Umbilical cord (tissue), 2 donors: ENCODE data around the gene F8. TPM values are rescaled to one million over a fixed set of nuclear protein-coding genes. Genes with fewer than 3 reads are reported as not detected.

Experiments used
- DNase-seq: peaks from one replicate; pipeline ENCODE4 v3.0.0-alpha.2; 2015; ENCODE audit warnings: low spot score
- total RNA-seq: library from RNA; depleted of rRNA; stranded (reverse); fragments of >200 nt; gene quantifications from one replicate; pipeline ENCODE4 v1.2.3, GENCODE V29; 2014; ENCODE audit warnings: low replicate concordance; ENCODE audit not compliant: insufficient read depth

The F8 gene
- 1.4 TPM for total RNA-seq

DNA sequence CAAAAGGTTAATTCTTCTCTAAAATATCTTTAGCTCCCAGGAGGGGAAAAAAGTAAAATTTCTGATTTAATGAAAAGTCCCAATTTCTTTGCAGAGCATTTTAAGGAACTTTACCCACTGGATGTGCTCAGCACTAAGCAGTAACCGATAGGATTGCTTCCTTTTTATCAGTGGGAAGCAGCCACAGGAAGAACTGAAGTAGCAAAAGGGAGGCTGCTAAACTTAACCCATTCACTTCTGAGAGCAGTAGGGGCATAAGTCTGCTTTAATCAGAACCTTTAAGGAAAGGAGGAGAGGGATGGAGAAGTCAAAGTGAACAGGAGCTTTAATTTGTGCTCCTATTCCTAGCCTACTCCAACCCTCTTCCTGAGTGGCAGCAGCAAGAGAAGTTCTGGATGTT lies at the start of gene F8:
F8 (minus strand) TSS at position 139 of the 400 bp plus-strand sequence. CDS start 171 bp downstream, outside the sequence.
- no peak for DNase-seq

DNA sequence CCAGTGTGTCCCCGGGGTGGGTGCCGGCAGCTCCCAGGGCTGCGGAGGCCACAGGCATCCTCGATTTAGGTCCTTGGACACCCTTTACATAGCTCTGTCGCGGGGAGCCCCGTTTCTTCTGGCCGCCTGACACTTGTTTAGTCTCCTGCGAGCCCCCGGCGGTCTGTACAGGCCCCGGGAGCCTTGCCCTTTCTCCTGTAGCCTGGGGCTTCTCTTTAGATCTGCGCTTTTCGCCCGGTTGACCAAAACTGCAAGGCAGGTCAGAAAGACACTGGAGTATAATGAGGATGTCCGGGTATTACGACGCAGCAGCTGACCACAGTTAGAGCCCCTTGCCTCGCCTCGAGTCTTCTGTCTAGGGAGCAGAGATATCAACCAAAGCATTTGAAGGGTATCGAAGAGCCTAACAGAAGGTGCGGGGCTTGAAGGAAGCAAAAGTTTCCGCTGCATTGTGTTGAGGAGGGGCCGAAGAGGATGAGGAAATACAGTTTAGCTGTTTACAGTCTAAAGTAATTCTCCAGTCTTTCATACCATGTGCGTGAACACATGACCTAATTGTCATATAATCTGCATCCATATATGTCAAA lies 49.3 kb upstream of the F8 start:
- no peak for DNase-seq

DNA sequence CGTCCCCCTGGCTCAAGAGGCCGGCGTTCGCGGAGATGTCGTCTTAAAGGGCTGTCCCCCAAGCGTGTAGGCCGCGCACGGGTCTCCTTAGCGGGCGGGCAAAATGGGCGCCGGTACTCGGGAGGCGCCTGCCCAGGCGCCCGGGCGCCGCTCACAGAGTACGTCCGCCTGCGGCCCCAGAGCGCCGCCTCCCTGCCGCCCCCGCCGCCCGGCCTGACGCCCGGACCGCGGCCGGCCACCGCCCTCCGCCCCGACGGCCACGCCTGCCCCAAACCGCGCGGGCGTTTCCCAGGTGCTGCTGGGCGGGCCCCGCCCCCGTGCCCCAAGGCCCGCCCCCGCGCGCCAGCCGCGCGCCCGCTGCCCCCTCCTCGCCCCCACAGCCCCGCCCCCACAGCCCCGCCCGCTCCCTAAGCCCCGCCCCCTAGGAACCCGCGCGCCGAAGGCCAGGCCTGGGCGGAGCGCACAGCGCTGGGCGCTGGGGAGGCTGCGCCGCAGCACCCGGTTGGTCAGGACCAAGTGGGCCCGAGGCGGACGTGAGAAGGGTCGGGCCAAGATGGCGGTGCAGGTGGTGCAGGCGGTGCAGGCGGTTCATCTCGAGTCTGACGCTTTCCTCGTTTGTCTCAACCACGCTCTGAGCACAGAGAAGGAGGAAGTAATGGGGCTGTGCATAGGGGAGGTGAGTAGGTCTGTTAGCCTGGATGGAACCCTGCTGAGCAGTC lies 48.6 kb upstream of the F8 start, which contains the start of the genes BRCC3, CMC4 and MTCP1:
BRCC3 (plus strand) TSS at position 534 of the 719 bp plus-strand sequence; CDS start at position 554, 20 bp downstream.
CMC4 (minus strand) TSS at position 162 of the 719 bp plus-strand sequence. CDS start 7,113 bp downstream, outside the sequence.
MTCP1 (minus strand) TSS at position 162 of the 719 bp plus-strand sequence. CDS start 5,126 bp downstream, outside the sequence.
- peak; percentile 82 for DNase-seq

DNA sequence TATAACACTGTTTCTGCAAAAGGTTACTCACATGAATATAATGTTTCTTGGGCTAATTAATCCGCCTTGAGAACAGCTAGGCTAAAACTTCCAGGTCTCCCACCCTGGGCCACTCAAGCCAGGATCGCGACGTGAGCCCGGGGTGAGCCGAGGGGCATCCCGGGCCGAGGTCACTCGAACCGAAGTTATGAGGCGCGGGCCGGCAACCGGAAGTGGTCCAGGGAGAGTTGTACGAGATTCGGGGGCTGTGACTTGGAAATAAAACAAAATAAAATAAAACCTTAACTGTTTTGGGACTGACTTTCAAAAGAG lies 48.1 kb upstream of the F8 start:
- no peak for DNase-seq

DNA sequence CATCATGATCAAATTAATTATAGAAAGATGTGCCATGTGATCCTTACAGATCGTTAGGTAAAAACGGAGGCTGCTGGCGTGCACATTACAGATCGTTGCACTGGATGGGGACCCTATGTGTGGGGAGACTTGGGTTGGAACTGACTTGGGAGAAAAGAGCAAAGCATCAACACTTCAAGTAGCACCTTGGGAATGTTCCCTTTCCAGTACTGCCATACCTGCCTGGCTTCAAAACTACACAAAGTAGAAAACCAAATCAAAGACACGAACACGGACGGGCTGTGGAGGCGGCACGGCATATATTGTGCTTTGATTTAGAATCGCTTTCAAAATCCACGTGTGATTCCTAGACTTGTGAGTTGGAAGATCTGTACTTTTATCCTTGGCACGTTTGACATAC lies 47.5 kb upstream of the F8 start:
- no peak for DNase-seq

DNA sequence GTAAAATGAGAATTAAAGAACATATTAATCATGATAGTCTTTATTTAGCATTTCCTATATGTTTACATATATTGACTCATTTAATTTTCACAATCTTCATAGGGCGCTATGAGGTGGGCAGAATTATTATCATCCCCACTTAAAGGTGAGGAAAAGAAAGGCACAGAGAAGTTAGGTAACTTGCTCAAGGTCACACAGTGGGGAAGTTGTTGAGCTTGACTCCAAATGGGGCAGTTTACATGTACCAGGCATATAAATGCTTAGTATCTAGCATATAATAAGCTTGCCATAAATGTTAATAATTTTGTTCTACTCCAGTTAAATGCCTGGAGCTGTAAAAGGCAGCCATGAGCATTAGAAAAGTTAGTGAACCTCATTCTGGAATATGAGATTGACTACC lies 46.9 kb upstream of the F8 start:
- no peak for DNase-seq

DNA sequence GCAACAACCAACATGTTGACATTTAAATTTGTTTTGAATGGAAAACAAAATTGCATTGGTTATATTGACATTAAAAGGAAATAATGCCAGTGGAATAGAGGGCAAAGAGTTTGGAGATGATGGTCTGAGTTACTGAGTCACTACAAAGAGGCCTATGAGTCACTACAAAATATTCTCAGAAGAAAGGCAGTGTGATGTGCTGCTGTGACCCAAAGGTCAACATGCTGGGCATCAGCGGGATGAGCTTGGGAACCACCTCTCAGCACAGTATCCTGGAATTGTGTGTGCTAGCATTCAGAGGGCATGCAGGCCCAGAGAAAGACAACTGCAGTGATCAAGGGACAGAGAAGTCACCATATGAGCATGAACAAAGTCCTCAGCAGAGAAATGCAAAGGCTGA lies 45.6 kb upstream of the F8 start:
- no peak for DNase-seq

DNA sequence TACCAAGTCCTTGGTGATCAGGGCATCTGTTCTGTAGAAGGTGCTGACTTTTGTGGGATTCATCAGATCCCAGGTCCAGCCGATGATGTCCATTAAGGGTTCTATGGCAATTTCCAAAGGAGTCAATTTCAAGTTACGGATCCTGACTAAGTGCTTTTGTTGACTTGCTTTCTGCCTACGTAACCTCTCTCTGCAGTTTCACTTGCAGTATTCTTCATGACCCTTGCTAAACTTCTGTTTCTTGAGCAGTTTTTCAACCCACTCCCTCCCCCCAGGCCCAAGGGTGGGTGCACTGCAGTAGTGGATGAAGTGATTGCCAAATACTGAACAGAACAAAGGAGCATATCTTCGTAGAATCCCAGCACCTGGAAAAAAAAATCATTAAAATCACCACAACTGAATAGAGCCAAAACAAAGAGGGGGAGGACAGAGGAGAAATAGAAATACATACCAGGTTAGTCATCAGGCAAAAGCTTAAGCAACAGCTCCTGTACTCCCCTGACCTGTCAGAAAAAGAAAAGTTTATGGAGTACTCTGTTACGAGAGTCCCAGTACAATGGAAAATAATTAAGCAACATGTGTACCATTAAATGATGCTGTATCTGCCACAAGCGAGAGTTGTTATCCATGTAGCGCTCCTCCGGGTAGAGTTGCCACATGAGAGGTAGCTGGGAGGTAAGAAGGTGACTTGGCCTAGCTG lies 42.7 kb upstream of the F8 start:
- DNase-seq: no peak

DNA sequence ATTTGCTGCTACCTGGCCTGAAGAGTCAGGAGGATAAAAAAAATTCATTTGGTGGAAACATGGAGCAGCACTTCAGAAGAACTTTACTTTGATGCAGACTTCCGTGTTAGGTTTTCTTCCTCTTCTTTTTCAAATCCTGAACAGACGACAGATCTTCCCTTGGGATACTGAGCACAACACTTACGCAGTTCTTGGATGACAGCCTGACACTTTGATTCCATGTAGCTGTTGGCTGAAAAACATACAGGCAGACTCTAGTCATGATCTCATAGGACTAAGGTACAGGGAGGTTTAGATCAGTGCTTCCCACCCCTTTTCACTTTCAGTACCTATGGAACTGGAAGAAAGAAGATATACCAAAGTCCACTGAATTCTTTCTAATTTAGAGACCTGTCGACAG lies 39.2 kb upstream of the F8 start:
- DNase-seq: no peak

DNA sequence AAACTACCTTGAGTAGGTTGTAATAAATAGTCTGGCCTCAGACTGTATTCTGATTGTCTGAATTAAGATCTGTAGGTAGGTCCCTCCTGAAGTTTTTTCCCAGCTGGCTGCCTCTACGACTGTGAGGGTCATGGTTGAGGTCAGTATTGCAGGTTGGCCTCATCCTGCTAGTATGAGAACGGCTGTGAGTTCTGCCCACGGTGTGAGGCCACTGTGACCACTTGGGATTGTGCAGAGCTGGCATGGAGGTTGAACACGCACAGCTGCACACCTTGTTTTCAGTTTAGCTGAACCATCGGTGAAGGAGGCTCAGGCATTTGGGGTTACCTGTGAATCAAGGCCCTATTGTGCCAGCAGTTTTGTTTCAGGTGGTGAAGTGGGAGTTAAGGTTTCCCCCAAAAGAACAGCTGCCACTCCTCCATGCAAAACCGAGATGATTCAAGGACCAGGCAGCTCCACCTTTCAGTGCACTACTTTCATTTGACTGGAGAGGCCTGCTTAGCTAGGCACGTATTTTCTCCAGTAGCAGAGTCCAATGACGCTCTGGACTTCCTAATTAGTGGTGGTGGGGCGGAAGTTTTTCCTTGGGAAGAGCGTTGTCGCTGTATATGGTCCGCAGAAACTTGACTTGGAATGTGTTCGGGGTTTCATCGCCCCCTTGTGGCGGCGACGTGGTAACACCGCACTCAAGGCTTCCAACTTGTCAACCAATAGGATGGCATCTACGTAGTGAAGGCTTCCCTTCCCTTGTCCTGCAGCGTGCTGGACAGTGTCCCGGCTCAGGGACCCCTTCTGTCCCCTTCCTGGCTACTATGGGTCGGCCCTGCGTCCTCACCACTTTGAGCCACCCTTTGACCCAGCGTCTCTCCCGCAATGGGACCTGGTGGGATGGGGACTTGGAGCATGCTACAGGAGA lies 34.6 kb upstream of the F8 start:
- DNase-seq: peak; percentile 63

DNA sequence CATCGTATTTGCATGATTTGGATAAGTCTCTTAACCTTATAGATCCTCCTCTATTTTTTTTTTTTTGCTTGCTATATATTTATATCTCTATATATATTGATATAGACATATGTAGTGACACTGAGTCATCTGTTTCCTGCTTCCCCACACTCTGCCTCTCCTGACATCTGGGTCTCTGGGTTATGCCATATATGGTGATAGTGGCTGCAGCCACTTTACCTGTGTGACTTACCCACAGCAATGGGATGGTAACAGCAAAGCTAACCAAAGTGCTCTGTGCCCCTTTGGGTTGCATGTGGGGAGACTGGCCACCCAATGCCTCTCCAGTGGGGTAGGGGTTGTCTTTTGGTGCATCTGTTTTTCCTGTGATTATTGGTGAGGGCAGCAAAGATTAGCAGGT lies 33.9 kb upstream of the F8 start:
- DNase-seq: no peak

DNA sequence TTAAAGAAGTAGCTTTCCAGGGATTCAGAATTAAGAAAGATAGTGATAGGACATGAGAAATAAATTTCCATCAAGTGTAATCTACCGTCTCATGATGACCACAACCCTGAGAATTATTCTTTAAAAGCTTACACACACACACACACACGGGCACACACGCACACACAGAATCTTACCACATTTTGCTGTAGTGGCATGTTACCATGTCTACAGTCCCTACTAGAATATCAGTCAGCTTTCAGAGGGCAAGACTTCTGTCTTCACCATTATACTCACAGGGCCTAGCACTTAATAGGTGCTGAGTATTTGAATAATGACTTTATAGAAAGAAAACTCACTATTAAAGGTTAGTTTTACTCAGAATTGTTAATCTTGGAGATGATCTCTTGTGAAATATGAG lies 33.0 kb upstream of the F8 start:
- no peak for DNase-seq

DNA sequence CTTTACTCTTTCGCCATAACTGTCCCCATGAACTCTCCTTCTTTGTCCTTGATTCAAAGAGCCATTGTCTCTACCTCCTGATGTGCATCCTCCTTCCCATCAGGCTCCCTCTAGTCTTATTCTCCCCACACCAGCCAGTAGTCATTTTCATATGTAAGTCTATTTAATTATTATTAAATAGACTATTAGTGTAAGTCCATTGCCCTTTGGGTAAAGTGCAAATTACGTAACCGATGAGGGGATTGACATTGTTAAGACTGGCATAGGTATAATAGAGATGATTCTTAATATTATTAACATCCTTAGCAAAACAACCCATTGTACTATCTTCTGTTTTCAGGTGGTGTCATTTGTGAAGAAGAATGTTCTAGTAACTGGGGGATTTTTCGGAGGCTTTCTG lies 31.7 kb upstream of the F8 start:
- DNase-seq: no peak

DNA sequence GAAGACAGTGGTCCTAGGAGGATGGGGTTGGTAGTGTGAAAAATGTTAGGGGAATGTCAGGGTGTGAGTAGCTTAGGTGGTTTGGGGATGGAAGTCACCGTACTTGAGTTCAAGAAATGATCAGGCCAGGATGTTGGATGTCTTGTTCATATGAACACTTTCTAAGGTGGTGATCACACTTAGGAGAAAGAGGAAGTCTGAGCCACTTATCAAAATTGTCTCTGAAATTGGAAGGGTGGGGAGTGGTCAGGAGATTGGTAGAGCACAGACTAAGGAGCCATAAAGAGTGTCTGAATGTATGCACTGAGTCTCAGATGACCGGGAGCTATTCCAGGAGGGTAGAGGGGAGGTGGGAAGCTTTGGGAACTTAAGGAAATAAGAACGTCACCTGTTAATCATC lies 31.1 kb upstream of the F8 start:
- DNase-seq: no peak

DNA sequence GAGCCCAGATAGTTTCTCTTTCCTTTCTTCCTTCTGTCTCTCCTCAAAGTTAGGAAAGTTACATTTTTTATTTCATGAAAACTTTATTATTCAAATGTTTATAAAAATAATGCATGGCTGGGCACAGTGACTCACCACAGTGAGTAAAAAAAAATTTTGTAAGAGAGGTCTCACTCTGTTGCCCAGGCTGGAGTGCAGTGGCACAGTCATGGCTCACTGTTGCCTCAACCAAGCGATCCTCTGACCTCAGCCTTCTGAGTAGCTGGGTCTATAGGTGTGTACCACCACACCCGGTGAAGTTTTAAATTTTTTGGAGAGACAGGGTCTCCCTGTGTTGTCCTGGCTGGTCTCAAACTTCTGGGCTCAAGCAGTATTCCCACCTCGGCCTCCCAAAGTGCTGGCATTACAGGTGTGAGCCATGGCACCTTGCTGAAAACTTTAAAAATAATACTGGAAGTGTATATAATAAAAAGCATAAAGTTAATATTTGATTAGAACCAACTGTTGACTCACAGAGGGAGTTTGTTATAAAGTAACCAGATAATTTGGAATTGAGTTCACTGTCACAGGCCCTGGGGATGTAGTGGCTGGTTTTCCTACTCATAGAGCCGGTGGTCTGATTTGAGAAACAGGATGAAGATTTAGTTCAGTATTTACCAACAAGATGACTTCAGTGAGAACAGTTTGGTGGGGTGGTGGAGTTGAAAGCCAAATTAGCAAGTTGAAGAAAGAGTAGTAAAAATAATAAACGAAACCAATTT lies 30.4 kb upstream of the F8 start:
- DNase-seq: no peak

DNA sequence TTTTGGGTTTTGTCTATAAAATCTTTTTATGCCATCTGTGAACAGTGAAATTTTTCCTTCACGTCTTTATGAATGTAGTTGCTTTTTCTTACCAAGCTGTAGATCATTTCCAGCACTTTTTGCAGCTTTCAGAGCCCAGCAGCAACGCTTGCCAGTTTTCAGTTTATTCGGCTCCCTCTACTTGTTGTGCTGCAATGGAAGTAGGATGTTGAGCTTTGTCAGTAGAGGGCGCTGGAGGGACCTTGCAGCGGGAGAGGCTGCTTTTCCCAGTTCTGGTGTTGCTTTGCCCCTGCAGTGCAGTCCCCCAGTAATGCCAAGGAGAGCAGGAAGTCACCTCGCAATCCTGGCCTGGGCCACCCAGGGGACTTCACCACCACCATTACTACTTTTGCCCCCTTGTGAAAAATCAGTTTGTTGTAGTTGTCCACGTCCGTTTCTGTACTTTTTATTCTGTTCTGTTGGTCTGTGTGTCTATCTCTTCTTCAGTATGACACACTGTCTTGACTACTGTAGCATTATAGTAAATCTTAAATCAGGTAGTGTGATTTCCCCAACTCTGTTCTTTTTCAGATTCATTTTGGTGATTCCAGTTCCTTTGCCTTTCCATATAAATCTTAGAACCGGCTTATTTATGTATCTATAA lies 26.6 kb upstream of the F8 start:
- DNase-seq: peak; percentile 25

DNA sequence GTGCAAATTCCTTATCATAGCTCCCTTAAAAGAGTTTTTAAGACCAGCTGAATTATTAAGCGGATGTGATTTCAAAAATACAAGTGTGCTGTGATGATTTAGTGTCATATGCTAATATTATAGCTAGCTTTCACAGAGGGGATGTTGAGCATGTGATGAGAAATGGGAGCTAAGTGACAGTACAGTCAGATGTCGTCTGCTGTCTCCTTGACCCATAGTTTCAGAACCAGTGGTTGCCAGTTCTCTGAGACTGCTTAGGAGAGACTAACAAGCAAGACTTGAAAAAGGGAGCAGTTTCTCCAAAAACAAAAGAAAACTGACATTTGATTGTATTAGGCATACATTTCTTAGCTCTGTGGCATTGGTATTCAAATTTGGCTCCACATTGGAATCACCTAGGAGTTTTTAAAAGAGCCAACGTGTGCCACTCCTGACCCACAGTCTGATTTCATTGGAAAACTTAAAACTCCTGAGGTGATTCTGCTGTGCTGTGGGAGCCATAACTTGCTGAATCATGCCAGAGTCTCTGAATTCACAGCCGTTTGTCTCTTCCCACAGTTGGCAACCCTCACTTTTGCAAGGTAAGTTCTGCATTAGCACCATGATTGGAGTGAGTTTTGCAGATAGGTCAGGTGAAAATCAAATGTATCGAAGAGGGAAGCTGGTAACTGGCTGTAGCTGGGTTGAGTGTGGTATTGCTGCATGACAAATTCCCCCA lies 24.4 kb upstream of the F8 start:
- DNase-seq: no peak

DNA sequence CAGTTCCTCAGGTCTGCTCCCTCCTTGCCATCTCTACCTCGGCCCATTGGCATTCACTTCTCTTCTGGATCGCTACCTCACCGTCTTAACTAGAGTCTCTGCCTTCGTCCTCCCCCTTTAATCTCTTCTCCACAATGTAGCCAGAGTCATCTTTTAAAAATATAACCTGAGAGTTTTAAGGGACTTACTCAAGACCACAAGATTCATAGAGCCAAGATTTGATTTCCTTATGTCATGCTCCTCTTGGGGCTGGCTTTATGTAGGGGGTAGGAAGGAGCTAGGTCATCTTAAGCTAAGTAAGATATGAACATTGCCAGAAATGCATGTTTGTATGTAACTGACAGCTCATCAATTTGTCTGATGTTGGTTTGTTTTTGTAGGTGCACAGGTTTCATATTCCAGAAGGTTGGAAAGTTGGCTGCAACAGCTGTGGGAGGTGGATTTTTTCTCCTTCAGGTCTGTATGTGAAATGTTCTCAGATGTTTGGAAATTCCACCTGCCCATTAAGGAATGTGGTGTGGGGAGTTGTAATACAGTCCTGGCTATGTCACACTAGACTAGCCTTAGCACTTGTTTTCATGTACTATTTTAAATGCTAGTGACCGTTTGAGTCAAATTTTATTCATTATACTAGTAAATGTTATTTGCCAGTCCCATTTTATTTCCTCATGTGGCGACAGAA lies 23.7 kb upstream of the F8 start:
- DNase-seq: no peak

DNA sequence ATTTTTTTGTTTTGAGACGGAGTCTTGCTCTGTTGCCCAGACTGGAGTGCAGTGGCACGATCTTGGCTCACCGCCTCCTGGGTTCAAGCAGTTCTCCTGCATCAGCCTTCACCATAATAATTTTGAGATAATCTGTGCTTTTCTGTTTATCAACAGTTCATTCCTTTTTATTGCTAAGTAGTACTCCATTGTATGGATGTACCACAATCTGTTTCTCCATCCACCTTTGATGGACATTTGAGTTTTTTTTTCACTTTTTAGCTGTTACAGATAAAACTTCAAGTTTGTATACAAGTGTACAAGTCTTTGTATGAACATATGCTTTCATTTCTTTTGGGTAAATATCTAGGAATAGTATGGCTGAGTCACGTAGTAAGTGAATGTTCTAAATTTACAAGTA lies 13.2 kb upstream of the F8 start:
- no peak for DNase-seq
